ENCODE results near the gene UXT.
"Not testable (repeated sequence)": the region's sequence is repeated elsewhere in the genome, so short reads cannot be mapped to it uniquely, and the experiment has no call there.

Gene UXT

GRCh38 chrX:47614618-47615017, 44.4 kb downstream of the UXT start:
- no peak for DNase-seq (ENCODE audit: low read depth in 2 of 2)

GRCh38 chrX:47613082-47613481, 45.9 kb downstream of the UXT start:
- no peak for DNase-seq (ENCODE audit: low read depth in 2 of 2)

GRCh38 chrX:47612418-47612817, 46.6 kb downstream of the UXT start:
- DNase-seq (ENCODE audit: low read depth in 2 of 2): no peak

GRCh38 chrX:47611926-47612325, 47.1 kb downstream of the UXT start:
- no peak for DNase-seq (ENCODE audit: low read depth in 2 of 2)

GRCh38 chrX:47611489-47611888, 47.5 kb downstream of the UXT start:
- DNase-seq (ENCODE audit: low read depth in 2 of 2): no peak

GRCh38 chrX:47610511-47610910, 48.5 kb downstream of the UXT start:
- DNase-seq (ENCODE audit: low read depth in 2 of 2): no peak

- DNase-seq (ENCODE audit: low read depth in 2 of 2): no peak
Observed at GRCh38 chrX:47608130-47608810, 50.7 kb downstream of the UXT start.

- DNase-seq (ENCODE audit: low read depth in 2 of 2): no peak
Observed at GRCh38 chrX:47607091-47607490, 51.9 kb downstream of the UXT start.

- no peak for DNase-seq (ENCODE audit: low read depth in 2 of 2)
Observed at GRCh38 chrX:47605024-47605423, 54.0 kb downstream of the UXT start.

- not testable (repeated sequence) for DNase-seq (ENCODE audit: low read depth in 2 of 2)
Observed at GRCh38 chrX:47603125-47603524, 55.9 kb downstream of the UXT start.
